OCI-LY7 (cell line): ENCODE data around the gene DNAAF1. TPM values are rescaled to one million over a fixed set of nuclear protein-coding genes. Genes with fewer than 3 reads are reported as not detected.

Experiments used
- BruUV-seq: library from RNA; stranded (reverse); fragments of 400-500 nt; replicated peaks from 2 replicates; lab custom pipeline; 2021; lab: Mats Ljungman, UMichigan
- CTCF ChIA-PET: fragments of 300-600 bp; sonication (Branson Sonifier 250); formaldehyde crosslinking; loops from one replicate; lab custom pipeline; 2022; ENCODE audit warnings: antibody characterized with exemption; ENCODE audit not compliant: unreplicated experiment; lab: Charles Lee
- POLR2A ChIA-PET: fragments of 300-600 bp; sonication (Branson Sonifier 250); formaldehyde crosslinking; loops from one replicate; lab custom pipeline; 2022; ENCODE audit warnings: antibody characterized with exemption; lab: Charles Lee
- DNase-seq: peaks from one replicate; pipeline ENCODE4 v3.0.0-alpha.2; 2015; ENCODE audit warnings: low spot score
- H2AFZ ChIP-seq: fragments of 200-600 bp; sonication (generic), shearing (Covaris generic); 2 replicates; pipeline ENCODE4 v1.6.1; 2014; ENCODE audit warnings: mild to moderate bottlenecking, antibody characterized with exemption, low read length, moderate library complexity
- H3K27ac ChIP-seq: fragments of 200-600 bp; sonication (generic); 2 replicates; pipeline ENCODE4 v1.5.1; 2014; ENCODE audit warnings: mixed run types, low read depth, mild to moderate bottlenecking, moderate library complexity, low read length, inconsistent platforms; ENCODE audit not compliant: poor library complexity, severe bottlenecking
- H3K36me3 ChIP-seq: fragments of 200-600 bp; sonication (generic); 2 replicates; pipeline ENCODE4 v1.6.1; 2014; ENCODE audit warnings: mild to moderate bottlenecking, antibody characterized with exemption, low read length, moderate library complexity, mixed read lengths; ENCODE audit not compliant: insufficient read depth
- H3K4me1 ChIP-seq: fragments of 200-600 bp; sonication (generic); 2 replicates; pipeline ENCODE4 v1.5.1; 2014; ENCODE audit warnings: mild to moderate bottlenecking, low read length; ENCODE audit not compliant: insufficient read depth, poor library complexity, severe bottlenecking
- H3K4me2 ChIP-seq: fragments of 200-600 bp; sonication (generic); 2 replicates; pipeline ENCODE4 v1.6.1; 2014; ENCODE audit warnings: mild to moderate bottlenecking, low read length
- H3K4me3 ChIP-seq: fragments of 200-600 bp; sonication (generic); 2 replicates; pipeline ENCODE4 v1.5.1; 2014; ENCODE audit warnings: mild to moderate bottlenecking, low read depth, low read length; ENCODE audit not compliant: poor library complexity, severe bottlenecking
- H3K79me2 ChIP-seq: fragments of 200-600 bp; sonication (generic); 2 replicates; pipeline ENCODE4 v1.6.1; 2016; ENCODE audit warnings: low read depth, mild to moderate bottlenecking, low read length, moderate library complexity, mixed read lengths; ENCODE audit not compliant: insufficient read depth
- H3K9me2 ChIP-seq: fragments of 200-600 bp; sonication (generic); 2 replicates; pipeline ENCODE4 v1.6.1; 2016; ENCODE audit warnings: mild to moderate bottlenecking, low read length, mixed read lengths; ENCODE audit not compliant: insufficient read depth
- H3K9me3 ChIP-seq: fragments of 200-600 bp; sonication (generic); 2 replicates; pipeline ENCODE4 v1.6.1; 2014; ENCODE audit warnings: mild to moderate bottlenecking, mixed run types, low read length, mixed read lengths
- H4K20me1 ChIP-seq: fragments of 200-600 bp; sonication (generic); 2 replicates; pipeline ENCODE4 v1.6.1; 2014; ENCODE audit warnings: mild to moderate bottlenecking, antibody characterized with exemption, low read length, moderate library complexity, mixed read lengths; ENCODE audit not compliant: insufficient read depth
- EZH2phosphoT487 ChIP-seq: fragments of 200-600 bp; sonication (generic); IDR thresholded peaks from 2 replicates; pipeline ENCODE4 v1.6.1; 2018; ENCODE audit warnings: low read depth, borderline replicate concordance, mild to moderate bottlenecking, mixed run types, antibody characterized with exemption, low read length, moderate library complexity, mixed read lengths
- intact Hi-C: fragments of 100-400 bp; cut with micrococcal nuclease; formaldehyde crosslinking; loops from one replicate; pipeline ENCODE4 v1.10.0; 2022; ENCODE audit not compliant: unreplicated experiment
- total RNA-seq, 2 experiments: library from RNA; depleted of rRNA in 1 of 2; stranded (reverse); fragments of >200 nt in 1 of 2; shearing (Covaris generic) in 1 of 2; gene quantifications; 2 replicates each; pipeline ENCODE4 v1.2.3, GENCODE V29; 2014 to 2022
- TF ChIP-seq, protein P1 (sequence below): fragments of 200-600 bp; sonication (generic); conservative IDR thresholded peaks from 2 replicates; pipeline ENCODE4 v1.5.1; 2014; ENCODE audit warnings: mild to moderate bottlenecking, antibody characterized with exemption, low read length, moderate library complexity, mixed read lengths

The DNAAF1 gene
- total RNA-seq, 2 experiments from 2014 or later, result 0.34 TPM; not detected in 1

GRCh38 chr16:84223456-84223855 is 78.3 kb downstream of the DNAAF1 start:
- CTCF ChIA-PET, result no interaction called here
- no peak overlapping the region for H3K4me3 ChIP-seq
- no peaks in the 10 kb centered on the region for H3K36me3 ChIP-seq
- intact Hi-C loops, result no loop called here
- H3K27ac ChIP-seq, result no peak overlapping the region
- DNase-seq, result no peak
- H4K20me1 ChIP-seq, result no peaks in the 10 kb centered on the region
- POLR2A ChIA-PET, result no interaction called here
- H3K9me3 ChIP-seq, result no peaks in the 10 kb centered on the region
- H2AFZ ChIP-seq, result no peak overlapping the region
- no peak overlapping the region for H3K4me2 ChIP-seq
- H3K4me1 ChIP-seq, result no peaks in the 10 kb centered on the region
- TF ChIP-seq, protein P1, sequence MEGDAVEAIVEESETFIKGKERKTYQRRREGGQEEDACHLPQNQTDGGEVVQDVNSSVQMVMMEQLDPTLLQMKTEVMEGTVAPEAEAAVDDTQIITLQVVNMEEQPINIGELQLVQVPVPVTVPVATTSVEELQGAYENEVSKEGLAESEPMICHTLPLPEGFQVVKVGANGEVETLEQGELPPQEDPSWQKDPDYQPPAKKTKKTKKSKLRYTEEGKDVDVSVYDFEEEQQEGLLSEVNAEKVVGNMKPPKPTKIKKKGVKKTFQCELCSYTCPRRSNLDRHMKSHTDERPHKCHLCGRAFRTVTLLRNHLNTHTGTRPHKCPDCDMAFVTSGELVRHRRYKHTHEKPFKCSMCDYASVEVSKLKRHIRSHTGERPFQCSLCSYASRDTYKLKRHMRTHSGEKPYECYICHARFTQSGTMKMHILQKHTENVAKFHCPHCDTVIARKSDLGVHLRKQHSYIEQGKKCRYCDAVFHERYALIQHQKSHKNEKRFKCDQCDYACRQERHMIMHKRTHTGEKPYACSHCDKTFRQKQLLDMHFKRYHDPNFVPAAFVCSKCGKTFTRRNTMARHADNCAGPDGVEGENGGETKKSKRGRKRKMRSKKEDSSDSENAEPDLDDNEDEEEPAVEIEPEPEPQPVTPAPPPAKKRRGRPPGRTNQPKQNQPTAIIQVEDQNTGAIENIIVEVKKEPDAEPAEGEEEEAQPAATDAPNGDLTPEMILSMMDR, result no peak
- no peak for TF ChIP-seq EZH2phosphoT487
- no TSS peak for BruUV-seq
- no peaks in the 10 kb centered on the region for H3K79me2 ChIP-seq
- H3K9me2 ChIP-seq, result no peaks in the 10 kb centered on the region

GRCh38 chr16:84224554-84224953 is 79.4 kb downstream of the DNAAF1 start:
- Histone ChIP-seq H4K20me1 (no peaks in the 10 kb centered on the region), H3K36me3 (no peaks in the 10 kb centered on the region), H3K27ac (no peak overlapping the region), H3K9me2 (no peaks in the 10 kb centered on the region), H2AFZ (no peak overlapping the region), H3K4me3 (no peak overlapping the region), H3K9me3 (no peaks in the 10 kb centered on the region), H3K79me2 (no peaks in the 10 kb centered on the region), H3K4me1 (no peaks in the 10 kb centered on the region), H3K4me2 (no peak overlapping the region)
- ChIA-PET POLR2A (no interaction called here), CTCF (no interaction called here)
- intact Hi-C loops, result no loop called here
- TF ChIP-seq, protein P1, result no peak
- TF ChIP-seq EZH2phosphoT487, result no peak
- no peak for DNase-seq
- no TSS peak for BruUV-seq

DNA sequence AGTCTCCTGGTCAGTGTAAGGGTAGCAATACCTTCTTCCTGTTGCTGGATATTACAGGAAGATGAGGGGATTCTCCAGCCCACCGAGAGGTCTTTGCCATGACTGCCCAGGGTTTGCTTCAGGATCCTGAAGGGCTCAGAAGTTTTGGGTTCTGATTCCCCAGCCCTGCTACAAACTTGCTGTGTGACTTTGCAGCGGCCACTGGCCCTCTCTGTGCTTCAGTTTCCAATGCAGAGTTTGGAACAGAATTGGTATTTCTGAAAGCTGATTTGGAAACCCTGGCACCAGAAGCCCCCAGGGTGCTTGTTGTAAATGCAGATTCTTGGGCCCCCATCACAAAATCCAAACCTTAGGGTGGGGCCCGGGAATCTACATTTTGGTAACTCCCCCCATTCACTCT is 80.0 kb downstream of the DNAAF1 start:
- Histone ChIP-seq H3K27ac (no peak overlapping the region), H4K20me1 (no peaks in the 10 kb centered on the region), H3K4me1 (no peaks in the 10 kb centered on the region), H3K4me3 (no peak overlapping the region), H3K9me2 (no peaks in the 10 kb centered on the region), H2AFZ (no peak overlapping the region), H3K9me3 (no peaks in the 10 kb centered on the region), H3K79me2 (no peaks in the 10 kb centered on the region), H3K36me3 (no peaks in the 10 kb centered on the region), H3K4me2 (no peak overlapping the region)
- POLR2A ChIA-PET, result no interaction called here
- TF ChIP-seq, protein P1, result no peak
- no peak for TF ChIP-seq EZH2phosphoT487
- no TSS peak for BruUV-seq
- CTCF ChIA-PET, result no interaction called here
- DNase-seq, result no peak
- intact Hi-C loops, result no loop called here
